Measurements from ENCODE around the gene SEC62.

SEC62 gene

DNA sequence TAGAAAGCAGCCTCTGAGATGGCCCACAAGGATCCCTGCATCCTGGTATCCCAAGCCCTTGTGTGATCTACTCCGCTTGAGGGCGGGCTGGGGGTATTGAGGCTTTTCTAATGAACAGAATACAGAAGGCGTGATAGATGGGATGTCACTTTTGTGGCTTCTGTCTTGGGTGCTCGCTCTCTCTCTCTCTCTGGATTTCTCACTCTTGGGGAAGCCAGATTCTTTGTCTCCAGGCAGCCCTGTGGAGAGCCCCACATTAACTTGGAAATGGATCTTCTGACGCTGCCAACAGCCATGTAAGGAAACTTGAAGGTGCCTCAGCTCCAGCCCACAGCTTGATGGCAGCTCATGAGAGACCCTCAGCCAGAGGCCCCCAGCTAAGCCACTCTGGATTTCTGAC, 26.9 kb upstream of the SEC62 start:
- TF ChIP-seq, protein P1, sequence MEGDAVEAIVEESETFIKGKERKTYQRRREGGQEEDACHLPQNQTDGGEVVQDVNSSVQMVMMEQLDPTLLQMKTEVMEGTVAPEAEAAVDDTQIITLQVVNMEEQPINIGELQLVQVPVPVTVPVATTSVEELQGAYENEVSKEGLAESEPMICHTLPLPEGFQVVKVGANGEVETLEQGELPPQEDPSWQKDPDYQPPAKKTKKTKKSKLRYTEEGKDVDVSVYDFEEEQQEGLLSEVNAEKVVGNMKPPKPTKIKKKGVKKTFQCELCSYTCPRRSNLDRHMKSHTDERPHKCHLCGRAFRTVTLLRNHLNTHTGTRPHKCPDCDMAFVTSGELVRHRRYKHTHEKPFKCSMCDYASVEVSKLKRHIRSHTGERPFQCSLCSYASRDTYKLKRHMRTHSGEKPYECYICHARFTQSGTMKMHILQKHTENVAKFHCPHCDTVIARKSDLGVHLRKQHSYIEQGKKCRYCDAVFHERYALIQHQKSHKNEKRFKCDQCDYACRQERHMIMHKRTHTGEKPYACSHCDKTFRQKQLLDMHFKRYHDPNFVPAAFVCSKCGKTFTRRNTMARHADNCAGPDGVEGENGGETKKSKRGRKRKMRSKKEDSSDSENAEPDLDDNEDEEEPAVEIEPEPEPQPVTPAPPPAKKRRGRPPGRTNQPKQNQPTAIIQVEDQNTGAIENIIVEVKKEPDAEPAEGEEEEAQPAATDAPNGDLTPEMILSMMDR (IDR thresholded peaks at IDR 0.05), result no peak
- no peak for TF ChIP-seq ZFX (IDR thresholded peaks at IDR 0.05; ENCODE audit: borderline replicate concordance)
- H3K27ac ChIP-seq, result no peak overlapping the region

DNA sequence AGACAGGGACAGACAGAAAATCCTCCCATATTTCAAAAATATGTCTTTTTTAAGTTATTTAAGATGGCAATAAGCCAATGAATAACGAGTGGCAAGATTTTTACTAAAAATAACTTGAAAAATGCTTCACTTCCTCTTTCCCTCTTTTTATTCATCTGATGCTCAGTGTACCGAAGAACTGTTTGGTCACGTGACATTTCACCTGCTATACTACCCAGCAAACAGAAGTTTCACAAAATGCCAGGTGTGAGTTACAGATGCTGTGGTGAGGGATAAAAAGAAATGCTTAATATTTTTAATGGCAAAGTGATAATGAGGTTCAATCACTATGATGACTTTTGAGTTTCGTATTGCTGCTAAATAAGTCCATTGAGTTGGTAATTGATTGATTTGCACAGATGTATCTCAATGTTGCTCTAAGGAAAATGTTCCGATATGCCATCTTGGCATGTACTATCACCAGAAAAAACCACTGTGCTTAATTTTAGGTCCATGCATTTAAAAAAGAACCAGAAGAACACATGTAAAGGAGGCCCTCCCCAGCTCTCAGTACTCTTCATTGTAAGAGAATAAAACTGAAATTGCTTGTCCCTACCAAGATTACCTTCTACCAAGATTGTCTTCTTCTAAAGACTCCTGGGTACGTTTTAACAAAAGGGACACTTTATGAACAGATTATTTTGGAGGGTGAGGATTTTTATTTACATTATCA, 26.0 kb upstream of the SEC62 start:
- TF ChIP-seq ZFX (IDR thresholded peaks at IDR 0.05; ENCODE audit: borderline replicate concordance), result no peak
- TF ChIP-seq, protein P1 (IDR thresholded peaks at IDR 0.05), result no peak
- H3K27ac ChIP-seq, result no peak overlapping the region

DNA sequence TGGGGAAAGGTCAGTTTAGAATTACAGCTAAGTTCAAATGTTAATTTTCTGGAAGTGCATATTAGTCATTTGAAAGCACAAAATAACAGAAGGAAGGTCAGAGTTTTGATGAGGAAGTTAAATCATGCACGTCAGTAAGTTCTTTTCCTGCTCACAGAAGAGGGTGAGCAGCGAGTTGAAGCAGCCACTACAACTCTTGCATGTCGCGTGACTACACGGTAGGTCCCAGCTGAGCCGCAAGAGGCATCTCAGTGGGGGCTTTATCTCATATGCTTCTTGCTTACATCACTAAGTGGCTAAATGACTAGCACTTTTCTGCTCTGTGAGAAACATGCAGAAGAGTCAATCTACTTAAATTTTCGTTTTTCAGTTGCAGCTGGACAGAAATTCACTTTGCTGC, 21.3 kb upstream of the SEC62 start:
- no peak overlapping the region for H3K27ac ChIP-seq
- TF ChIP-seq, protein P1 (IDR thresholded peaks at IDR 0.05), result no peak
- no peak for TF ChIP-seq ZFX (IDR thresholded peaks at IDR 0.05; ENCODE audit: borderline replicate concordance)

DNA sequence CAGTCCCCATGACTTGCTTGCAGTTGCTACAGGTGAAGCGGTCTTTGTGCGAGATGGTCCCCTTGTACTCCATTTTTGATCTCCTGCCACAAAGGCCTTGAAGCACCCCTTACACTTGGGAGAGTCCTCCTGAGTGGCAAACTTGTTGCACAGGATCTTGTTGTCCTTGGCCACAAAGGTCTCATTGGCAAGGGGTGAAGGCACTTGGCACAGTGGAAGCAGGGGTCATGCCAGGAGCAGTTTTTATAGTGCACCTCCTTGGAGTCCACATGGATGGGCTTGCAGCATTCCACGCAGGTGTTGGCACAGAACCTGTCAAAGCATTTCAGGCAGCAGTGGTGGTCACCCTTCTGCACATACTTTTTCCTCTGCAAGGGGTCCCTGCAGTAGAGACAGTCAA, 20.3 kb upstream of the SEC62 start:
- TF ChIP-seq ZFX (IDR thresholded peaks at IDR 0.05; ENCODE audit: borderline replicate concordance), result no peak
- TF ChIP-seq, protein P1 (IDR thresholded peaks at IDR 0.05), result no peak
- H3K27ac ChIP-seq, result no peak overlapping the region

DNA sequence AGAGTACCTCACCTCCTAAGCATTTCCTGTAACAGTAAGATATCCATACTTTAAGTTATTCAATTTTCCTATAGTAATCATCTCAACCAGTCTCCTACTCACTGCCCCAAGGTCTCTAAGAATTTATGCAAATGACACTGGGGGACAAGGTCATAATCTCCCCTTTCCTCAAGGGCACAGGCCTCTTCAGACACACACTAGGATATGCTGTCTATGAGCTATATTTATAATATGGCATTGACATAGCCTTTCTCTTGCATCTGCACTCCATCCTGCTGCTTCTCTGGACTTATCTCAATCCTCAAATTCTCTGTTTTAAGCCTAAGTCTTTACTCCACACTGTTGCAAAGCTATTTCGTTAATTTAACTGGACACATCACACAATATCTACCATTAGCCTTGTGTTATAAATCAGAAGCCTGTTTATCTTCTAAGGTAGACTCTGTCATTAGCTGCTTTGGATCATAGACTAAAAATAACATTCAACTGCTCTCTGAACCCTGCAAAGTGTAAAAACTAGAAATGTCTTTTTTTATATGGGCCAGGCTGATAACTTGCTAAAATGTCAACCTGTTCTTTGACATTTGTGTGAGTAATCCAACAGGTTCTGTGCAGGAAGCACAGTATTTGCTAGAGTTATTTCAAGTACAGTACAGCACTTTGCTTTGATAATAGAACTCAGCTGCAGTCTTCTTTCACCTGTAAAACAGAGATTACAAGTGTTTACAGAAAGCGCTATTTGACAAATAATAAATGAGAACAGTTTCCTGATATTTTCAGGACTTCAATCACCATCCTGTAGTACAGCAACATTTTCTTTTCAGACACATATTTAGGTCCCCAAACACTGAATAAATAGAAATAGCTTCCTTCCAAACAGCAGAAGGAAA, 17.8 kb upstream of the SEC62 start:
- TF ChIP-seq, protein P1 (IDR thresholded peaks at IDR 0.05), result no peak
- TF ChIP-seq ZFX (IDR thresholded peaks at IDR 0.05; ENCODE audit: borderline replicate concordance), result no peak
- H3K27ac ChIP-seq, result no peak overlapping the region

DNA sequence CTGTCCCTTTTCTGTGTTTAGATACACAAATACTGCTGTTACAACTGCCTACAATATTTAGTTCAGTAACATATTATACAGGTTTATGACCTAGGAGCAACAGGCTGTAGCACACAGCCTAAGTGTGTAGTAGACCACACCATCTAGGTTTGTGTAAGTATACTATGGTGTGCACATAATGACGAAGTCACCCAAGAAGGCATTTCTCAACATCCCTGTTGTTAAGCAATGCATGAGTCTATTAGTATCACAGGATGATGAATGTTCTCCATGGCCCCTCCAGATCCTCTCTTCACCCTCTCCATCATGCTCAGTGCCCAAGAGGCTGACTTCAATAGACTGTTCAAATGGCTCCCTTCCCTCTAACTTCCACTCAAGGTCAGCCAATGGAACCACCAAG, 14.6 kb upstream of the SEC62 start:
- H3K27ac ChIP-seq, result no peak overlapping the region
- TF ChIP-seq, protein P1 (IDR thresholded peaks at IDR 0.05), result no peak
- no peak for TF ChIP-seq ZFX (IDR thresholded peaks at IDR 0.05; ENCODE audit: borderline replicate concordance)

Measured in 22Rv1 (cell line).